IgD-negative memory B cell (primary cell): Measurements from ENCODE around the gene SPG11. TPM values are rescaled to one million over a fixed set of nuclear protein-coding genes. Genes with fewer than 3 reads are reported as not detected.
A peak's percentile ranks its signal among the peaks of the same experiment; 100 is the strongest.
"Not testable (repeated sequence)": the region's sequence is repeated elsewhere in the genome, so short reads cannot be mapped to it uniquely, and the experiment has no call there.

Experiments
- H3K27ac Mint-ChIP-seq, 3 donors: one replicate each; pipeline ENCODE4 v1.8.0; 2020 to 2022; ENCODE audit warnings: mild to moderate bottlenecking in 3 of 3, mixed read lengths in 3 of 3, moderate library complexity in 1 of 3
- H3K27me3 Mint-ChIP-seq: one replicate; pipeline ENCODE4 v1.8.0; 2021; ENCODE audit warnings: mixed read lengths
- H3K36me3 Mint-ChIP-seq: one replicate; pipeline ENCODE4 v1.8.0; 2020; ENCODE audit warnings: mild to moderate bottlenecking, mixed read lengths
- H3K4me1 Mint-ChIP-seq, 3 donors: one replicate each; pipeline ENCODE4 v1.8.0; 2020 to 2022; ENCODE audit warnings: mixed read lengths in 3 of 3, mild to moderate bottlenecking in 1 of 3
- H3K4me3 Mint-ChIP-seq, 4 donors: one replicate each; pipeline ENCODE4 v1.8.0; 2020 to 2022; ENCODE audit warnings: mild to moderate bottlenecking in 4 of 4, mixed read lengths in 4 of 4, moderate library complexity in 3 of 4
- H3K9me3 Mint-ChIP-seq, 3 donors: one replicate each; pipeline ENCODE4 v1.8.0; 2020 to 2021; ENCODE audit warnings: mixed read lengths in 3 of 3, mild to moderate bottlenecking in 1 of 3
- polyA plus RNA-seq: library from polyadenylated mRNA; unstranded; fragments of 300-500 nt; fragmentation: Illumina TruSeq; gene quantifications from one replicate; pipeline ENCODE4 v1.2.3, GENCODE V29; 2021

Gene SPG11
- polyA plus RNA-seq, 1 donor from 2014 or later, result 41.7 TPM

GRCh38 chr15:44542596-44542995, 120.9 kb downstream of the SPG11 start:
- Mint-ChIP-seq H3K4me1 (peaks cover 43 to 46% (median 43%) of the 10 kb centered on the region in 3 donors), H3K36me3 (peaks cover 5% of the 10 kb centered on the region), H3K27me3 (no peaks in the 10 kb centered on the region), H3K4me3 (peak overlapping the region in 1 of 4 donors; percentile 5), H3K9me3 (no peaks in the 10 kb centered on the region), H3K27ac (no peak overlapping the region)

GRCh38 chr15:44541282-44541958, 122.0 kb downstream of the SPG11 start:
- H3K4me1 Mint-ChIP-seq, result peaks cover 39 to 44% (median 40%) of the 10 kb centered on the region in 3 donors
- peak overlapping the region in 3 of 4 donors; percentile 4 to 35 (median 28) for H3K4me3 Mint-ChIP-seq
- H3K27ac Mint-ChIP-seq, result peak overlapping the region in 1 of 3 donors; percentile 56
- no peaks in the 10 kb centered on the region for H3K9me3 Mint-ChIP-seq
- H3K27me3 Mint-ChIP-seq, result no peaks in the 10 kb centered on the region
- peaks cover 5% of the 10 kb centered on the region for H3K36me3 Mint-ChIP-seq

GRCh38 chr15:44537735-44538240, 125.7 kb downstream of the SPG11 start:
- no peaks in the 10 kb centered on the region for H3K9me3 Mint-ChIP-seq

GRCh38 chr15:44536962-44537734, 126.3 kb downstream of the SPG11 start, which contains the start of gene EIF3J:
Gene EIF3J, plus strand, starts transcription at chr15:44537147. Its CDS starts 48 bp downstream, at chr15:44537195.
- H3K36me3 Mint-ChIP-seq, result peaks cover 2% of the 10 kb centered on the region
- H3K27me3 Mint-ChIP-seq, result no peaks in the 10 kb centered on the region
- H3K4me1 Mint-ChIP-seq, result peaks cover 28 to 34% (median 31%) of the 10 kb centered on the region in 3 donors
- H3K9me3 Mint-ChIP-seq, result no peaks in the 10 kb centered on the region
- H3K27ac Mint-ChIP-seq, result peak within 1 kb of the TSS; percentile 33 to 95 (median 80)
- peak within 1 kb of the TSS; percentile 67 to 99 (median 90) for H3K4me3 Mint-ChIP-seq

More at GRCh38 chr15:44537735-44538240, 125.7 kb downstream of the SPG11 start:
- Mint-ChIP-seq H3K36me3 (peaks cover 2% of the 10 kb centered on the region), H3K4me3 (peak overlapping the region; percentile 67 to 99 (median 90)), H3K4me1 (peaks cover 34 to 39% (median 35%) of the 10 kb centered on the region in 3 donors), H3K27ac (peak overlapping the region; percentile 33 to 95 (median 80)), H3K27me3 (no peaks in the 10 kb centered on the region)

GRCh38 chr15:44536302-44536961, 127.0 kb downstream of the SPG11 start:
- H3K36me3 Mint-ChIP-seq, result no peaks in the 10 kb centered on the region
- no peaks in the 10 kb centered on the region for H3K27me3 Mint-ChIP-seq
- peak overlapping the region; percentile 67 to 99 (median 90) for H3K4me3 Mint-ChIP-seq
- H3K27ac Mint-ChIP-seq, result peak overlapping the region; percentile 33 to 95 (median 80)
- H3K9me3 Mint-ChIP-seq, result no peaks in the 10 kb centered on the region
- H3K4me1 Mint-ChIP-seq, result peaks cover 21 to 29% (median 29%) of the 10 kb centered on the region in 3 donors

- Mint-ChIP-seq H3K27ac (peak overlapping the region; percentile 48 to 95 (median 80)), H3K36me3 (no peaks in the 10 kb centered on the region), H3K4me3 (peak overlapping the region; percentile 67 to 99 (median 90)), H3K27me3 (no peaks in the 10 kb centered on the region), H3K9me3 (no peaks in the 10 kb centered on the region), H3K4me1 (peaks cover 14 to 29% (median 21%) of the 10 kb centered on the region in 3 donors)
These were observed 127.8 kb downstream of the SPG11 start for GRCh38 chr15:44535523-44536301.

GRCh38 chr15:44535092-44535491, 128.4 kb downstream of the SPG11 start:
- Mint-ChIP-seq H3K27me3 (no peaks in the 10 kb centered on the region), H3K4me1 (peaks cover 13 to 25% (median 18%) of the 10 kb centered on the region in 3 donors), H3K9me3 (no peaks in the 10 kb centered on the region), H3K4me3 (peak overlapping the region; percentile 66 to 81 (median 72)), H3K36me3 (no peaks in the 10 kb centered on the region), H3K27ac (peak overlapping the region; percentile 48 to 80 (median 73))

- H3K4me3 Mint-ChIP-seq, result peak overlapping the region in 1 of 4 donors; percentile 86
- H3K4me1 Mint-ChIP-seq, result peaks cover 10 to 14% (median 12%) of the 10 kb centered on the region in 3 donors
- H3K27me3 Mint-ChIP-seq, result no peaks in the 10 kb centered on the region
- peak overlapping the region in 2 of 3 donors; percentile 67 to 85 for H3K27ac Mint-ChIP-seq
- no peaks in the 10 kb centered on the region for H3K9me3 Mint-ChIP-seq
- peaks cover 2% of the 10 kb centered on the region for H3K36me3 Mint-ChIP-seq
These were observed 130.8 kb downstream of the SPG11 start for GRCh38 chr15:44532689-44533088.

GRCh38 chr15:44532275-44532674, 131.2 kb downstream of the SPG11 start:
- peaks cover 10 to 14% (median 12%) of the 10 kb centered on the region in 3 donors for H3K4me1 Mint-ChIP-seq
- H3K4me3 Mint-ChIP-seq, H3K27me3 Mint-ChIP-seq, H3K36me3 Mint-ChIP-seq, H3K9me3 Mint-ChIP-seq: not testable (repeated sequence)
- H3K27ac Mint-ChIP-seq, result peak overlapping the region in 2 of 3 donors; percentile 67 to 85

GRCh38 chr15:44530653-44531052, 132.8 kb downstream of the SPG11 start:
- peak overlapping the region in 1 of 4 donors; percentile 48 for H3K4me3 Mint-ChIP-seq

GRCh38 chr15:44529864-44530604, 133.4 kb downstream of the SPG11 start:
- no peaks in the 10 kb centered on the region for H3K27me3 Mint-ChIP-seq
- peaks cover 2% of the 10 kb centered on the region for H3K36me3 Mint-ChIP-seq
- H3K4me3 Mint-ChIP-seq, result peak overlapping the region in 1 of 4 donors; percentile 48
- H3K27ac Mint-ChIP-seq, result peak overlapping the region in 1 of 3 donors; percentile 41
- H3K9me3 Mint-ChIP-seq, result no peaks in the 10 kb centered on the region
- peaks cover 2 to 9% (median 6%) of the 10 kb centered on the region in 3 donors for H3K4me1 Mint-ChIP-seq

More at GRCh38 chr15:44530653-44531052, 132.8 kb downstream of the SPG11 start:
- H3K9me3 Mint-ChIP-seq, result no peaks in the 10 kb centered on the region
- peak overlapping the region in 1 of 3 donors; percentile 41 for H3K27ac Mint-ChIP-seq
- peaks cover 5 to 12% (median 6%) of the 10 kb centered on the region in 3 donors for H3K4me1 Mint-ChIP-seq
- H3K36me3 Mint-ChIP-seq, result peaks cover 2% of the 10 kb centered on the region
- no peaks in the 10 kb centered on the region for H3K27me3 Mint-ChIP-seq

- Mint-ChIP-seq H3K9me3 (no peaks in the 10 kb centered on the region), H3K27me3 (no peaks in the 10 kb centered on the region), H3K27ac (peak overlapping the region in 1 of 3 donors; percentile 35), H3K36me3 (peaks cover 2% of the 10 kb centered on the region), H3K4me1 (peaks cover 2 to 6% (median 5%) of the 10 kb centered on the region in 3 donors), H3K4me3 (no peak overlapping the region)
These were observed 136.2 kb downstream of the SPG11 start for GRCh38 chr15:44527241-44527640.

- H3K9me3 Mint-ChIP-seq, result no peaks in the 10 kb centered on the region
- H3K27ac Mint-ChIP-seq, result no peak overlapping the region
- H3K27me3 Mint-ChIP-seq, result no peaks in the 10 kb centered on the region
- no peak overlapping the region for H3K4me3 Mint-ChIP-seq
- H3K4me1 Mint-ChIP-seq, result peaks cover 2 to 5% (median 2%) of the 10 kb centered on the region in 3 donors
- H3K36me3 Mint-ChIP-seq, result peaks cover 2% of the 10 kb centered on the region
These were observed 138.4 kb downstream of the SPG11 start for GRCh38 chr15:44525018-44525417.
